IMR-90 (cell line): Measurements from ENCODE around the gene SELENOO. TPM values are rescaled to one million over a fixed set of nuclear protein-coding genes. Genes with fewer than 3 reads are reported as not detected.
A peak's percentile ranks its signal among the peaks of the same experiment; 100 is the strongest.

Experiments used
- ATAC-seq: fragments of 200-7000 bp; cut with Tn5 transposase; 2 replicates; pipeline ENCODE4 v1.9.1; 2020; ENCODE audit warnings: low read depth, mild to moderate bottlenecking, moderate library complexity
- BruUV-seq: library from RNA; stranded (reverse); fragments of 400-500 nt; replicated peaks from 2 replicates; lab custom pipeline; 2021; lab: Mats Ljungman, UMichigan
- CTCF ChIA-PET: fragments of 300-600 bp; formaldehyde crosslinking; extraction: SDS; loops from one replicate; lab custom pipeline; 2021; ENCODE audit warnings: antibody characterized with exemption; lab: Yijun Ruan, JAX
- POLR2A ChIA-PET: fragments of 300-600 bp; sonication (Branson Sonifier 250); formaldehyde crosslinking; loops from one replicate; lab custom pipeline; 2022; ENCODE audit warnings: antibody characterized with exemption; ENCODE audit not compliant: unreplicated experiment; lab: Charles Lee
- DNase-seq: peaks from one replicate; pipeline ENCODE4 v3.0.0; 2013
- H2AFZ ChIP-seq: replicated peaks from 2 replicates; pipeline ENCODE3; 2013; ENCODE audit warnings: low read length, mild to moderate bottlenecking; ENCODE audit not compliant: poor library complexity
- H2AK5ac ChIP-seq: 2 replicates; pipeline ENCODE4 v1.6.1; 2013; ENCODE audit warnings: low read depth, low read length, inconsistent platforms
- H2AK9ac ChIP-seq: replicated peaks from 2 replicates; pipeline ENCODE3; 2013; ENCODE audit warnings: mild to moderate bottlenecking, low read depth, low read length, moderate library complexity; ENCODE audit not compliant: poor library complexity
- H2BK120ac ChIP-seq: 2 replicates; pipeline ENCODE4 v1.6.1; 2013; ENCODE audit warnings: low read depth, low read length, inconsistent platforms
- H2BK15ac ChIP-seq: 3 replicates; pipeline ENCODE4 v1.6.1; 2013; ENCODE audit warnings: low read depth, low read length, inconsistent platforms
- H2BK20ac ChIP-seq: 2 replicates; pipeline ENCODE4 v1.6.1; 2013; ENCODE audit warnings: low read depth, mild to moderate bottlenecking, inconsistent platforms, low read length, moderate library complexity
- H2BK5ac ChIP-seq: 2 replicates; pipeline ENCODE4 v1.6.1; 2013; ENCODE audit warnings: mild to moderate bottlenecking, low read depth, low read length, inconsistent platforms; ENCODE audit not compliant: poor library complexity, severe bottlenecking
- H3K14ac ChIP-seq: replicated peaks from 2 replicates; pipeline ENCODE4 v1.6.1; 2013; ENCODE audit warnings: low read depth, low read length, inconsistent platforms
- H3K18ac ChIP-seq: 2 replicates; pipeline ENCODE4 v1.6.1; 2013; ENCODE audit warnings: low read depth, low read length, control low read depth
- H3K23ac ChIP-seq: 2 replicates; pipeline ENCODE4 v1.6.1; 2013; ENCODE audit warnings: low read depth, low read length, inconsistent platforms
- H3K27ac ChIP-seq: 2 replicates; pipeline ENCODE4 v1.5.1; 2013; ENCODE audit warnings: mild to moderate bottlenecking, control low read depth, low read length; ENCODE audit not compliant: insufficient read depth
- H3K27me3 ChIP-seq: 2 replicates; pipeline ENCODE4 v1.6.1; 2013; ENCODE audit warnings: low read length; ENCODE audit not compliant: control insufficient read depth, insufficient read depth
- H3K36me3 ChIP-seq: 2 replicates; pipeline ENCODE4 v1.6.1; 2013; ENCODE audit warnings: low read length, mixed read lengths; ENCODE audit not compliant: control insufficient read depth, insufficient read depth
- H3K4ac ChIP-seq: 2 replicates; pipeline ENCODE4 v1.6.1; 2013; ENCODE audit warnings: low read depth, low read length, inconsistent platforms
- H3K4me1 ChIP-seq: 2 replicates; pipeline ENCODE4 v1.6.1; 2013; ENCODE audit warnings: low read length, mixed read lengths; ENCODE audit not compliant: control insufficient read depth, insufficient read depth
- H3K4me2 ChIP-seq: 2 replicates; pipeline ENCODE4 v1.6.1; 2013; ENCODE audit warnings: low read depth, mild to moderate bottlenecking, control low read depth, low read length, moderate library complexity
- H3K4me3 ChIP-seq: 2 replicates; pipeline ENCODE4 v1.5.1; 2013; ENCODE audit warnings: low read depth, mild to moderate bottlenecking, control low read depth, low read length, moderate library complexity; ENCODE audit not compliant: insufficient read depth
- H3K56ac ChIP-seq: 2 replicates; pipeline ENCODE4 v1.6.1; 2013; ENCODE audit warnings: low read length, inconsistent platforms; ENCODE audit not compliant: insufficient read depth; ENCODE audit errors: extremely low read depth
- H3K79me1 ChIP-seq, 2 experiments: 2 replicates each; pipeline ENCODE4 v1.6.1; 2013; ENCODE audit warnings: low read length in 2 of 2, inconsistent platforms in 1 of 2, low read depth in 1 of 2
- H3K9ac ChIP-seq: 2 replicates; pipeline ENCODE4 v1.6.1; 2013; ENCODE audit warnings: low read depth, low read length, control low read depth
- H3K9me1 ChIP-seq: 2 replicates; pipeline ENCODE4 v1.6.1; 2013; ENCODE audit warnings: low read length, inconsistent platforms; ENCODE audit not compliant: insufficient read depth
- H3K9me3 ChIP-seq: 2 replicates; pipeline ENCODE4 v1.6.1; 2013; ENCODE audit warnings: low read length; ENCODE audit not compliant: control insufficient read depth, insufficient read depth
- H4K20me1 ChIP-seq: 2 replicates; pipeline ENCODE4 v1.6.1; 2013; ENCODE audit warnings: low read length, inconsistent platforms; ENCODE audit not compliant: insufficient read depth
- H4K5ac ChIP-seq: 2 replicates; pipeline ENCODE4 v1.6.1; 2013; ENCODE audit warnings: mild to moderate bottlenecking, low read depth, low read length, control low read depth
- H4K8ac ChIP-seq, 2 experiments: 2 replicates each; pipeline ENCODE4 v1.6.1; 2013; ENCODE audit warnings: low read depth in 2 of 2, low read length in 2 of 2, control low read depth in 1 of 2, inconsistent platforms in 1 of 2
- H4K91ac ChIP-seq: 2 replicates; pipeline ENCODE4 v1.6.1; 2013; ENCODE audit warnings: low read depth, low read length, inconsistent platforms; ENCODE audit not compliant: insufficient read depth
- BHLHE40 ChIP-seq: fragments of 150-350 bp; IDR thresholded peaks from 2 replicates; pipeline ENCODE4 v1.6.1; 2016; ENCODE audit warnings: mild to moderate bottlenecking, low read depth, low read length
- FOS ChIP-seq: fragments of 150-350 bp; IDR thresholded peaks from 2 replicates; pipeline ENCODE4 v1.6.1; 2016; ENCODE audit warnings: low read depth, low read length
- NFE2L2 ChIP-seq: fragments of 150-350 bp; IDR thresholded peaks from 2 replicates; pipeline ENCODE4 v1.6.1; 2016; ENCODE audit warnings: low read depth, mild to moderate bottlenecking, low read length
- RAD21 ChIP-seq: IDR thresholded peaks from 2 replicates; pipeline ENCODE4 v1.6.1; 2012; ENCODE audit warnings: low read length, improper control_type of control experiment
- RFX5 ChIP-seq: IDR thresholded peaks from 2 replicates; pipeline ENCODE4 v1.8.0; 2012; ENCODE audit warnings: low read depth, mild to moderate bottlenecking, low read length, moderate library complexity
- SMC3 ChIP-seq: fragments of 150-350 bp; IDR thresholded peaks from 2 replicates; pipeline ENCODE4 v1.6.1; 2016; ENCODE audit warnings: low read depth, mild to moderate bottlenecking, antibody characterized with exemption, low read length, moderate library complexity
- WGBS, 2 experiments: methylation state at CpG; one replicate each; pipeline versions ENCODE4 v1.1.5 to v1.1.7; 2013; ENCODE audit warnings: missing lambda C conversion rate in 2 of 2; ENCODE audit not compliant: insufficient read length in 1 of 2; ENCODE audit errors: extremely low coverage in 2 of 2; 5-methylcytosine and 5-hydroxymethylcytosine counted together
- dilution Hi-C: fragments of 300-500 bp; cut with HindIII; formaldehyde crosslinking; loops from one replicate; pipeline ENCODE4 v1.14.3; 2018; ENCODE audit warnings: low sequenced_read_pairs; ENCODE audit not compliant: unreplicated experiment
- in situ Hi-C: fragments of 300-500 bp; cut with MboI; formaldehyde crosslinking; loops from 3 replicates; pipeline ENCODE4 v1.14.3; 2019; ENCODE audit warnings: low sequenced_read_pairs, inconsistent platforms, mixed read lengths
- intact Hi-C: fragments of 100-400 bp; cut with micrococcal nuclease; formaldehyde crosslinking; loops from 2 replicates; pipeline ENCODE4 v1.10.0; 2022
- polyA plus RNA-seq, 3 experiments: library from polyadenylated mRNA; depleted of rRNA; stranded (reverse); fragments of >200 nt; gene quantifications; 2 replicates each; pipeline ENCODE4 v1.2.3, GENCODE V29; 2012; ENCODE audit warnings: low replicate concordance in 1 of 3
- total RNA-seq: library from RNA; depleted of rRNA; stranded (reverse); fragments of >200 nt; gene quantifications from 2 replicates; pipeline ENCODE4 v1.2.3, GENCODE V29; 2012
- TF ChIP-seq, protein P1 (sequence below): conservative IDR thresholded peaks from 2 replicates; pipeline ENCODE4 v1.5.1; 2012; ENCODE audit warnings: mild to moderate bottlenecking, low read depth, low read length, improper control_type of control experiment
- TF ChIP-seq, protein P2 (sequence below): fragments of 150-350 bp; IDR thresholded peaks from 2 replicates; pipeline ENCODE4 v1.6.1; 2016; ENCODE audit warnings: low read depth, mild to moderate bottlenecking, low read length, moderate library complexity, borderline replicate concordance

The SELENOO gene
- total and polyA plus RNA-seq, 2 of the 4 experiments (the other 2 are of a cell fraction): 10.4 to 21.4 TPM

GRCh38 chr22:50266994-50267393 is 66.2 kb downstream of the SELENOO start:
- Histone ChIP-seq H3K4me3 (no peak overlapping the region; the same call in 1 of the 2 replicates), H2AK9ac (no peak overlapping the region), H4K91ac (no peak overlapping the region), H4K20me1 (peaks cover 12% of the 10 kb centered on the region), H4K5ac (no peak overlapping the region), H3K4me2 (peak overlapping the region; percentile 73), H3K9ac (no peak overlapping the region), H2BK20ac (no peak overlapping the region), H2AK5ac (no peak overlapping the region), H3K27ac (no peak overlapping the region), H3K4ac (no peak overlapping the region), H3K36me3 (no peaks in the 10 kb centered on the region), H3K23ac (no peak overlapping the region), H2AFZ (no peak overlapping the region), H2BK5ac (no peak overlapping the region), H3K9me3 (no peaks in the 10 kb centered on the region), H4K8ac (no peak overlapping the region), H3K56ac (no peak overlapping the region), H3K9me1 (peaks cover 2% of the 10 kb centered on the region; the same call in 1 of the 2 replicates), H3K18ac (no peak overlapping the region), H2BK15ac (no peak overlapping the region), H3K79me1 (peaks cover 0 to 3% of the 10 kb centered on the region in 2 experiments; a peak in 1 of 4 replicates), H2BK120ac (no peak overlapping the region), H3K4me1 (peaks cover 17% of the 10 kb centered on the region), H3K27me3 (no peaks in the 10 kb centered on the region), H3K14ac (no peak overlapping the region)
- no peak for TF ChIP-seq FOS
- no peak for TF ChIP-seq RAD21
- no peak for TF ChIP-seq RFX5
- TF ChIP-seq, protein P1, sequence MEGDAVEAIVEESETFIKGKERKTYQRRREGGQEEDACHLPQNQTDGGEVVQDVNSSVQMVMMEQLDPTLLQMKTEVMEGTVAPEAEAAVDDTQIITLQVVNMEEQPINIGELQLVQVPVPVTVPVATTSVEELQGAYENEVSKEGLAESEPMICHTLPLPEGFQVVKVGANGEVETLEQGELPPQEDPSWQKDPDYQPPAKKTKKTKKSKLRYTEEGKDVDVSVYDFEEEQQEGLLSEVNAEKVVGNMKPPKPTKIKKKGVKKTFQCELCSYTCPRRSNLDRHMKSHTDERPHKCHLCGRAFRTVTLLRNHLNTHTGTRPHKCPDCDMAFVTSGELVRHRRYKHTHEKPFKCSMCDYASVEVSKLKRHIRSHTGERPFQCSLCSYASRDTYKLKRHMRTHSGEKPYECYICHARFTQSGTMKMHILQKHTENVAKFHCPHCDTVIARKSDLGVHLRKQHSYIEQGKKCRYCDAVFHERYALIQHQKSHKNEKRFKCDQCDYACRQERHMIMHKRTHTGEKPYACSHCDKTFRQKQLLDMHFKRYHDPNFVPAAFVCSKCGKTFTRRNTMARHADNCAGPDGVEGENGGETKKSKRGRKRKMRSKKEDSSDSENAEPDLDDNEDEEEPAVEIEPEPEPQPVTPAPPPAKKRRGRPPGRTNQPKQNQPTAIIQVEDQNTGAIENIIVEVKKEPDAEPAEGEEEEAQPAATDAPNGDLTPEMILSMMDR: no peak
- TF ChIP-seq BHLHE40: no peak
- TF ChIP-seq, protein P2, sequence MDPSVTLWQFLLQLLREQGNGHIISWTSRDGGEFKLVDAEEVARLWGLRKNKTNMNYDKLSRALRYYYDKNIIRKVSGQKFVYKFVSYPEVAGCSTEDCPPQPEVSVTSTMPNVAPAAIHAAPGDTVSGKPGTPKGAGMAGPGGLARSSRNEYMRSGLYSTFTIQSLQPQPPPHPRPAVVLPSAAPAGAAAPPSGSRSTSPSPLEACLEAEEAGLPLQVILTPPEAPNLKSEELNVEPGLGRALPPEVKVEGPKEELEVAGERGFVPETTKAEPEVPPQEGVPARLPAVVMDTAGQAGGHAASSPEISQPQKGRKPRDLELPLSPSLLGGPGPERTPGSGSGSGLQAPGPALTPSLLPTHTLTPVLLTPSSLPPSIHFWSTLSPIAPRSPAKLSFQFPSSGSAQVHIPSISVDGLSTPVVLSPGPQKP: no peak
- TF ChIP-seq SMC3: no peak
- TF ChIP-seq NFE2L2: no peak
- DNase-seq: no peak
- intact Hi-C loops (no loop called here), dilution Hi-C loops (no loop called here), in situ Hi-C loops (no loop called here)
- no TSS peak for BruUV-seq
- ChIA-PET CTCF (no interaction called here), POLR2A (no interaction called here)
- 78% methylated on average over 17 of the region's 37 CpGs; no CpG with 5 or more reads in 1 of the 2 experiments for WGBS, 2 experiments
- ATAC-seq: no peak
